Fibroblast of lung (primary cell): ENCODE data around the gene SOCS2.

Experiments used
- CTCF ChIP-seq, 2 donors: IDR thresholded peaks in 1 of 2; conservative IDR thresholded peaks in 1 of 2; 1 replicate in 1 of 2; 2 replicates in 1 of 2; pipeline ENCODE4 v1.5.1; 2011 to 2012; ENCODE audit warnings: low read length in 2 of 2, control low read depth in 1 of 2, inconsistent platforms in 1 of 2, low read depth in 1 of 2, mild to moderate bottlenecking in 1 of 2
- EZH2 ChIP-seq: IDR thresholded peaks from 2 replicates; pipeline ENCODE4 v1.5.1; 2012; ENCODE audit warnings: low read length, control low read depth, mild to moderate bottlenecking; ENCODE audit errors: missing control alignments

- no peak for TF ChIP-seq CTCF (conservative IDR thresholded peaks at IDR 0.05 in 1 of 2, IDR thresholded peaks at IDR 0.05 in 1 of 2; ENCODE audit: low read depth in 1 of 2, low read length in 2 of 2)
- no peak for TF ChIP-seq EZH2
Observed at GRCh38 chr12:93581370-93581769, 8.9 kb downstream of the SOCS2 start.
